NCI-H510A (cell line): ENCODE results near the gene TROAP.
"Not testable (repeated sequence)": the region's sequence is repeated elsewhere in the genome, so short reads cannot be mapped to it uniquely, and the experiment has no call there.

Source experiments
- DNase-seq: peaks from one replicate; lab custom pipeline; 2025; lab: John Stamatoyannopoulos, UW

TROAP gene

DNA sequence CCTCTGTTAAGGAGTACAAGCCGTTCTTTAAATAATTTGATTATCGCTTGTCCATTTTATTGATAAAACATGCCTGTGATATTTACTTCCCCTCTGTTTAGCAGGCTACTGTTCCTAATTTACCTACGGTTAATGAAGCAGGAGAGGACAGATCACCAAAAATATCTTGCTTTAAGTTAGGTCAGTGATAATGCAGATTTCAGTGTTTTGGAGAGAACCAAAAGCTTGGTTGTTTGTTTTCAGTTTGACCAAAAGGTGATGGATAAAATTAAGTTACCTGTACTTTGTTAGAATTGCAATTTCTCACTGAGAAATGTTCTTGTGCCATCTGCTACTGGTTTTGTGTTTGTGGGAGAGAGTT lies 45.2 kb downstream of the TROAP start:
- DNase-seq, result no peak

DNA sequence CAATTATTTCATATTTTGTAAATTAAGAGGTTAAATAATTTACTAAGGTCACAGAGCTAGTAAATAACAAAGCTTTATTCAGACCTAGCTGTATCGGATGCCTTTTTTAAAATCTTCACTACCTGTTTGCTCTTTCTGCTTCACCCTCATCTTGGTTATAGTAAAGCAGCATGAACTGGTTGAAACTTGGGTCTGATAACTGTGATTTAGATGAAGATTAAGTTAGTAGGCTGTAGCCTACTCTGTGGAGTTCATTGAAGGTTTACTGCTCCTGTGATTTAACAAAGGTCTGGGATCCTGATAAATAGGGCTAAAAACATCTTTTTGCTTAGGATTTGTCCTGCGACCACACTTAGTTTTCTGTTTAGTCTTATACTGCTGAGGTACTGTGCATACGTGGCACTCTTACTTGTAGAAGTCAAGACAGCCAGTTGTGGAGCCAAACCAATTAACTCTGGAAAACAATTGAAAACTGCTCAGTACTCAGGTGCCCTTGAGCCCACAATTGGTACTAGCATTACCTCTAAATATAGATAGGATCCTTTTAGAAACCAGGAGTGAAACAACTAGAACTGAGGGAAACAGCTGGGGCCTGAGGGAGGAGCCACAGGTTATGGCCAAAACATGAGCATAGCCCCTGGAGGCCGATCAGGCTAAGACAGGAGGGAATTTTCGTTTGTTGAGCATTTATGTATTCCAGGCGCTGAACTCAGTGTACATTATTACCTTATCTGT lies 46.5 kb downstream of the TROAP start:
- DNase-seq, result peak; percentile 15

DNA sequence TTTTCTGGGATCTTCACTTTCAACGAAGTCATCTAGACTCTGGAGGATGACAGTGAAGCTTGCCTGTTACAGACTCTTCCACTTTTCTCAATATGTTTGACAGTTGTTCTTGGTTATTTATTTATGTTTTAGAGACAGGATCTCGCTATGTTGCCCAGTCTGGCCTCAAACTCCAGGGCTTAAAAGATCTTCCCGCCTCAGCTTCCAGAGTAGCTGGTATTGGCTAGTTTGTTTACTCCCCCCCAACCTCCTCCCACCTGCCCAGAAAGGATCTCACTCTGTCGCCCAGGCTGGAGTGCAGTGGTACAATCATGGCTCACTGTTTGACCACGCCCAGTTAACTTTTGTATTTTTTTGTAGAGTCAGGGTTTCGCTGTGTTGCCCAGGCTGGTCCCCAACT lies 47.5 kb downstream of the TROAP start:
- DNase-seq, result no peak

DNA sequence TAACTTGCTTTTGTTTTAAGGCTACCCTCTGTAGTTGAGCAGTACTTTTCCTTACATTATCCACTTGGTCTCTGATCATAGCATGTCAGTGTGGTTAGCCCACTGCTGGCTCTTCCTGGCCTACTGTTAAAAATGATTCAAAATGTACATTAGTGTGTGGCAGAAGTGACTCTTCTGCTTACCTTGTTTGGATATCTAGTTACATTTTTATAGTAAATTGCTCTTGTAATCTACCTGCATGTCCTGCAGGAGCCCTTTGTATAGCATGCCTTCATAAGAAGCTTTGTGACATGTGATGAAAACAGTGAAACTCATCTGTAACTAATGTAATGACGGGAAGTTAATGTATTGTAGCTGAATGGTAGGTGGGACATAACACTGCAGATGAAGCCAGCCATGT lies 52.4 kb downstream of the TROAP start:
- DNase-seq, result no peak

DNA sequence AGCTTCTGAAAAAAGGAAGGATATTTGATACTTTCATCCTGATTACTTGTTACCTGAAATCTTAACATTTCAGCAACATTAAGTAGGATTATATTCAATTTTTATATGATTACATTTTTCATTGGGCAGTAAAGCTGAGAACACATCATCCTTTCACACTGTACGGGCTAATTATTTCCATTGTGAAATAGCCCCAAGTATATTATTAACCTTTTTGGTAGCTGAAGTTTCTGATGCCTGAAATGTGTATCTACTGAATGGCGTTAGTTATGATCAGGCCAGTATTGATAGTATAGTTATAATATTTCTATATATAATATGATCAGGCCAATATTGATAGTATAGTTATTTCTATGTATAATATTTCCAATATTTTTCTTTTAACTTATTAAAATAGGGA lies 54.3 kb downstream of the TROAP start:
- DNase-seq, result no peak

DNA sequence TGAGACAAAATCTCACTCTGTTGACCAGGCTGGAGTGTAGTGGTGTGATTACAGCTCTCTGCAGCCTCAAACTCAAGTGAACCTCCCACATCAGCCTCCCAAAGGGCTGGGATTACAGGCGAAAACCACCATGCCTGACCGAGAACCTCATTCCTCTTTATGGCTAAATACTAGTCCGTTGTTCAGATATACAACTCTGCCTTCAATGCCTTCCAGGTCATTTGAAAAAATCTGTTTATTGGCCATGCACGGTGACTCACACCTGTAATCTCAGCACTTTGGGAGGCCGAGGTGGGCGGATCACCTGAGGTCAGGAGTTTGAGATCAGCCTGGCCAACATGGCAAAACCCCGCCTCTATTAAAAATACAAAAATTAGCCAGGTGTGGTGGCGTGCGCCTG lies 57.1 kb downstream of the TROAP start:
- not testable (repeated sequence) for DNase-seq
